HEK293 (cell line): ENCODE measurements around the gene VEZF1.
"Not testable (repeated sequence)": the region's sequence is repeated elsewhere in the genome, so short reads cannot be mapped to it uniquely, and the experiment has no call there.

Source experiments
- CTCF ChIP-seq: fragments of 450-650 bp; formaldehyde crosslinking; IDR thresholded peaks from 2 replicates; pipeline ENCODE4 v1.5.1; 2016; ENCODE audit warnings: missing biosample characterization, missing genetic modification characterization
- YY1 ChIP-seq: fragments of 450-650 bp; formaldehyde crosslinking; IDR thresholded peaks from 2 replicates; pipeline ENCODE4 v1.5.1; 2018; ENCODE audit warnings: missing biosample characterization, missing genetic modification characterization
- ZBTB20 ChIP-seq: fragments of 450-650 bp; formaldehyde crosslinking; IDR thresholded peaks from 2 replicates; pipeline ENCODE4 v1.5.1; 2016; ENCODE audit warnings: missing biosample characterization, missing genetic modification characterization

DNA sequence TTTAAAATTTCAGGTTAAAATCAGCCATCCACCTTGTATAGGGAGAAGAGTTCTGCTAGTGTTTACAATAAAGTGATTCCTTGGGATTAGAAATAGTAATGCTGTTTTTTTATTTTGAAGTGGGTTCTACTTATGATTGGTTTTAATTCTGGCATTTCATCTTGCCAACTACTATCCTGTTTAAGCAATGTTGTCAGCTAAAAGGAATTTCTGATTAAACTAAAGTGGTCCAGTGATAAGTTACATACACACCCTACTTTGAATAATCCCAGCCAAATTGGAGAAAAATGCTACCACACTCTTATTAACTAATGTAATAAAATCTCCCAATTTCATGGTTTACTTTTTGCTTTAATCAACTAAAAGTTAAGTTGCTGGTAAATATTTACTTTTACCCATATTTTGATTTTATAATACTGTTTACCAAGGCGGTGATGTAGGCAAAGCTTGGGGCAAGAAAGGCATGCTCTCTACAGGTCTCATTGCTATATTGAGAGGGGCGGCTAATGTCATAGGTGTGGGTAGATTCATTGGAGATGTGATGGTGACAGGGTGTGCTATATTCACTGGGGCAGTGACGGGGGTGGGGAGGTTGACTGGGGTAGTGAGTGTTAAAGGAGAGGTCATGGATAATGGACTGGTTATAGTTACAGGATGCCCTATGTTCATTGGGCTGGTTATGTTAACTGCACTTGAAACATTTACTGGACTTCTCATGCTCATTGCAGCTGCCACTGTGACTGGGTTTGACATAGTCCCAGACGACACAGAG lies 13.8 kb downstream of the VEZF1 start:
- TF ChIP-seq ZBTB20; YY1 (tag by site-specific recombination); CTCF: not testable (repeated sequence)
